ENCODE results near the gene ARSJ. TPM values are rescaled to one million over a fixed set of nuclear protein-coding genes. Genes with fewer than 3 reads are reported as not detected.

The ARSJ gene
- total and polyA plus RNA-seq, 5 donors from 2014 or later: not detected

DNA sequence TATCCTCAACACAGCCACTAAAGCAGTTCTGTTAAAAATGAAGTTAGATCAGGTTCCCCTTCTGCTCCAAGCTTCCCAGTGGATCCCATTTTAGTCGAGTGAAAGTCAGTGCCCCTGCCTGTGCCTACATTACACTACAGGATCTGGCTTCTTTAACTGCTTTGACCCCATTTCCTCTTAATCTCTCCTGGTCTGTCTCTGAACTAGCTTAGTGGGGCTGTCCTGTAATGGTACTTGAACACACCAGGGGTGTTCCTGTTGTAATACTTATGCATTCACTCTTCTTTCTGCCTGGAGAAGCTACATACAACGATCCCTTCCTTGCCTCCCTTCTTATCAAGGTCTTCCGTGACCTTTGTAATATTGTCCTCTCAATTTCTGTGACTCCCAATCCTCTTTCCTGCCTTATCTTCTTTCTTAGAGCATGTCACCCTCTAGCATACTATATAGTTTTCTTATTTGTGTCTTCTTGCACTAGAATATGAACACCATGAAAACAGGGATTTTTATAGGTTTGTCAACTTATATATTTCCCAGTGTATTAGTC lies 16.7 kb downstream of the ARSJ start:
- Histone ChIP-seq H3K9me3 (ENCODE audit: control insufficient read depth in 2 of 2, low read length in 2 of 2) (peaks cover 7% of the 10 kb centered on the region in 2 experiments), H3K4me3 (ENCODE audit: low read depth, low read length) (no peak overlapping the region), H3K27ac (ENCODE audit: insufficient read depth, low read length, poor library complexity, severe bottlenecking) (no peak overlapping the region), H3K36me3 (ENCODE audit: control insufficient read depth, insufficient read depth, low read length) (no peaks in the 10 kb centered on the region), H3K4me1 (ENCODE audit: control insufficient read depth, insufficient read depth, low read length, poor library complexity, severe bottlenecking) (no peaks in the 10 kb centered on the region), H3K27me3 (ENCODE audit: control insufficient read depth, insufficient read depth, low read length) (peaks cover 5% of the 10 kb centered on the region)
- ATAC-seq (ENCODE audit: low read depth in 2 of 2): no peak
- Mint-ChIP-seq H3K27me3 (peaks cover 5% of the 10 kb centered on the region), H3K4me3 (no peak overlapping the region), H3K9me3 (peaks cover 0 to 11% (median 2%) of the 10 kb centered on the region in 7 donors), H3K4me1 (no peaks in the 10 kb centered on the region), H3K36me3 (no peaks in the 10 kb centered on the region), H3K27ac (peak overlapping the region in 1 of 3 donors; percentile 50)
- no peak for DNase-seq

DNA sequence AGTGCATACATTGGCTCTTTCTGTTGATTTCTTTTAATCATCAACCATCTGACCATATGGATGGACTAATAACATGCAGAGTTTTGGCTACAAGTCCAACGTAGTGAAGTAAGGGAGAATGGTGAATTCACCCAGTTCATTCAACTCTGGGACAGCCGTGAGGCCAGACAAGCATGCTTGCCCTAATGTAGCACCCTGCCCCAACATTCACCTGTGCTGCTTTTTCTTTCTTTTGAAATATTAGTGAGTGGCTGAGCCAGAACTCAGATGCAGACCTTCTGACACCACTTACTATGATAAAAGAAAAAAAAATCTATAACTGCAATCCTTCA lies 17.5 kb downstream of the ARSJ start:
- Histone ChIP-seq H3K27ac (ENCODE audit: insufficient read depth, low read length, poor library complexity, severe bottlenecking) (no peak overlapping the region), H3K27me3 (ENCODE audit: control insufficient read depth, insufficient read depth, low read length) (peaks cover 5% of the 10 kb centered on the region), H3K9me3 (ENCODE audit: control insufficient read depth in 2 of 2, low read length in 2 of 2) (peaks cover 7% of the 10 kb centered on the region in 2 experiments), H3K4me3 (ENCODE audit: low read depth, low read length) (no peak overlapping the region), H3K36me3 (ENCODE audit: control insufficient read depth, insufficient read depth, low read length) (no peaks in the 10 kb centered on the region), H3K4me1 (ENCODE audit: control insufficient read depth, insufficient read depth, low read length, poor library complexity, severe bottlenecking) (no peaks in the 10 kb centered on the region)
- peaks cover 0 to 11% (median 2%) of the 10 kb centered on the region in 7 donors for H3K9me3 Mint-ChIP-seq
- ATAC-seq (ENCODE audit: low read depth in 2 of 2): no peak
- H3K27ac Mint-ChIP-seq: no peak overlapping the region
- no peak overlapping the region for H3K4me3 Mint-ChIP-seq
- peaks cover 5% of the 10 kb centered on the region for H3K27me3 Mint-ChIP-seq
- no peaks in the 10 kb centered on the region for H3K36me3 Mint-ChIP-seq
- H3K4me1 Mint-ChIP-seq: no peaks in the 10 kb centered on the region
- no peak for DNase-seq

DNA sequence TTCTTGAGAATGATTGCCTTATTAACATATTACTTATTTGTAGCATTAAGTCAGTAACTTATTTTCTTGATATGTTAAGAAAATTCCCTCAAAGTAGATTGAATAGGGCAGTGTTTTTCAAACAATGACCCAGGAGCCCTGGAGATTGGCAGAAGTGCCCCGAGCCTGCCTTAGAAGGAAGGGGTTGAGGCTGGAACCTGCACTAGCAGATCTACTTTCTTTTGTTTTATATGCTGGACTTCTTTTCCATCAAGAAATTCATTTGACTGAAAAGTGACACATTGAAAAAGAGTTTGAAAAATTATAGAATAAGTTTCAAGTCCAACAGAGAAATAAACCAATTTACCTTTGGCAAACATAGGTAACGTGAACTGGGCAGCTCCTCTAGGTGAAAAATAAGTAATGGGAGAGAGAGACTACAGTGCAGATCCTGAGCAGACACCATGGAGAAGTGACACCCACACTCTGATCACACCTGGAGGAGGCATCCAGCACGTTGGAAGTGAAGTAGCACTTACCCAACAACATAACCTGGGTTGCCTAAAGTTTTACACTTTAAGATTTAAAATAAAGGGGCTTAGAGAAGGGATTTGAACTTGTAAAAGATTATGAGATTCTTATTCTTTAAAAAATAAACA lies 18.6 kb downstream of the ARSJ start:
- H3K36me3 ChIP-seq (ENCODE audit: control insufficient read depth, insufficient read depth, low read length): no peaks in the 10 kb centered on the region
- no peak overlapping the region for H3K27ac Mint-ChIP-seq
- no peaks in the 10 kb centered on the region for H3K4me1 ChIP-seq (ENCODE audit: control insufficient read depth, insufficient read depth, low read length, poor library complexity, severe bottlenecking)
- ATAC-seq (ENCODE audit: low read depth in 2 of 2): no peak
- peaks cover 0 to 11% (median 2%) of the 10 kb centered on the region in 7 donors for H3K9me3 Mint-ChIP-seq
- H3K27ac ChIP-seq (ENCODE audit: insufficient read depth, low read length, poor library complexity, severe bottlenecking): no peak overlapping the region
- H3K4me1 Mint-ChIP-seq: no peaks in the 10 kb centered on the region
- no peak for DNase-seq
- H3K27me3 ChIP-seq (ENCODE audit: control insufficient read depth, insufficient read depth, low read length): peaks cover 6% of the 10 kb centered on the region
- no peaks in the 10 kb centered on the region for H3K36me3 Mint-ChIP-seq
- peaks cover 7% of the 10 kb centered on the region in 2 experiments for H3K9me3 ChIP-seq (ENCODE audit: control insufficient read depth in 2 of 2, low read length in 2 of 2)
- no peak overlapping the region for H3K4me3 ChIP-seq (ENCODE audit: low read depth, low read length)
- no peak overlapping the region for H3K4me3 Mint-ChIP-seq
- peaks cover 5% of the 10 kb centered on the region for H3K27me3 Mint-ChIP-seq

DNA sequence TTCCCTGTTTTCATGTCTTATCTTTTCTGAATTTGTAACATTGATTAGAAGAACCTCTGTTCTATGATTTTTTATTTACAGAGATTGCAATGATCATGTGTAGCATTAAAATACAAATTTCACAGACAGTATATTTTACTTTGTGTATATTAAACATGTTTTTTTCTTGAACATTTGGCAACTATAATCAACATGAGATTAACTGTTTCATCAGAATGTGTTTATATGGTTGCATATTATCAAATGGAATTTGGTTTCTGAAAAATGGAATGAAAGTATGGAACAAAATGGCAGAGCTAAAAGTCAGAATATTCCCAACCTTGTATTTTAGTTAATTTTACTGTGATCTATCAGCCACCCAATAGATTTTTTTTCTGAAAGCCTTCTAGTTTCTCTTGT lies 19.9 kb downstream of the ARSJ start:
- Mint-ChIP-seq H3K27me3 (peaks cover 5% of the 10 kb centered on the region), H3K27ac (no peak overlapping the region), H3K4me1 (no peaks in the 10 kb centered on the region), H3K4me3 (no peak overlapping the region), H3K36me3 (no peaks in the 10 kb centered on the region), H3K9me3 (peaks cover 0 to 11% (median 2%) of the 10 kb centered on the region in 7 donors)
- no peak for DNase-seq
- no peaks in the 10 kb centered on the region for H3K36me3 ChIP-seq (ENCODE audit: control insufficient read depth, insufficient read depth, low read length)
- no peak for ATAC-seq (ENCODE audit: low read depth in 2 of 2)
- H3K9me3 ChIP-seq (ENCODE audit: control insufficient read depth in 2 of 2, low read length in 2 of 2): peaks cover 7% of the 10 kb centered on the region in 2 experiments
- peaks cover 11% of the 10 kb centered on the region for H3K27me3 ChIP-seq (ENCODE audit: control insufficient read depth, insufficient read depth, low read length)
- no peak overlapping the region for H3K27ac ChIP-seq (ENCODE audit: insufficient read depth, low read length, poor library complexity, severe bottlenecking)
- H3K4me1 ChIP-seq (ENCODE audit: control insufficient read depth, insufficient read depth, low read length, poor library complexity, severe bottlenecking): no peaks in the 10 kb centered on the region
- H3K4me3 ChIP-seq (ENCODE audit: low read depth, low read length): no peak overlapping the region

DNA sequence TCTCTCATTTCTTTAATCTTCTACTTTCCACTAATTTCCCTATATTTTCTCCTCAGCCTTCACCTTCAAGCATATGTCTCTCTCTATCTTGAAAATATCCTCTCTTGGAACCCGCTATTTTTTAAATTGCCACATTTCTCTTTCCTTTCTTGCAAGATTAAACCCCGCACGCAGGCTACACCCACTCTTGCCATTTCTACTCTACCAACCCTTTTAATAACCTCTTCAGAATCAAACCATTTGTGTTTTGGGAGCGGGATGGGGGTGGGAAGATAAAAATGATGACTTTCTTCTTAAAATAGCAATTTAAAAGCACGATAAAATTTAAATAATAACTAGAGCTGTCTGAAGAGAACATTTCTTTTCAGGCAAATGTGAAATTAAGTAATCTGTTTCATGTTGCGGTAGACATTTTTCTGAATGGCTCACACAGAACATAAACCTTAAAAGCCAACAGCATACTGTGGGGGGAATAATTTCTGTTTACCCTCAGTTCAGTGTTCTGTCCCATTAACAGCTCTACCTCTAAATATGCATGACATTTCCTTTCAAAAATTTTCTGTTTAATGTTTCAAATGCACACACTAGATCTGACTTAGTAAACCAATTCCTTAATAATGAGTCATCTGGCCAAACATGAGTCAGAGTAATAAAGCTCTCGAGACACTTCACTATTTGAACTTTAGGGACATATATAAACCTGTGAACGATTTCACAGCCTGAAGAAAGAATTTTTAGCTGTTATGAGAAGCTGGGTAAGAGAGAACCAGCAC lies 20.5 kb downstream of the ARSJ start:
- no peaks in the 10 kb centered on the region for H3K4me1 Mint-ChIP-seq
- DNase-seq: no peak
- Histone ChIP-seq H3K9me3 (ENCODE audit: control insufficient read depth in 2 of 2, low read length in 2 of 2) (peaks cover 7% of the 10 kb centered on the region in 2 experiments), H3K4me3 (ENCODE audit: low read depth, low read length) (no peak overlapping the region), H3K4me1 (ENCODE audit: control insufficient read depth, insufficient read depth, low read length, poor library complexity, severe bottlenecking) (no peaks in the 10 kb centered on the region), H3K27ac (ENCODE audit: insufficient read depth, low read length, poor library complexity, severe bottlenecking) (no peak overlapping the region), H3K27me3 (ENCODE audit: control insufficient read depth, insufficient read depth, low read length) (peaks cover 13% of the 10 kb centered on the region), H3K36me3 (ENCODE audit: control insufficient read depth, insufficient read depth, low read length) (no peaks in the 10 kb centered on the region)
- no peak overlapping the region for H3K4me3 Mint-ChIP-seq
- H3K9me3 Mint-ChIP-seq: peaks cover 0 to 11% (median 2%) of the 10 kb centered on the region in 7 donors
- H3K27me3 Mint-ChIP-seq: peaks cover 5% of the 10 kb centered on the region
- no peaks in the 10 kb centered on the region for H3K36me3 Mint-ChIP-seq
- peak in 1 of 2 donors; percentile 28 for ATAC-seq (ENCODE audit: low read depth in 2 of 2)
- no peak overlapping the region for H3K27ac Mint-ChIP-seq

DNA sequence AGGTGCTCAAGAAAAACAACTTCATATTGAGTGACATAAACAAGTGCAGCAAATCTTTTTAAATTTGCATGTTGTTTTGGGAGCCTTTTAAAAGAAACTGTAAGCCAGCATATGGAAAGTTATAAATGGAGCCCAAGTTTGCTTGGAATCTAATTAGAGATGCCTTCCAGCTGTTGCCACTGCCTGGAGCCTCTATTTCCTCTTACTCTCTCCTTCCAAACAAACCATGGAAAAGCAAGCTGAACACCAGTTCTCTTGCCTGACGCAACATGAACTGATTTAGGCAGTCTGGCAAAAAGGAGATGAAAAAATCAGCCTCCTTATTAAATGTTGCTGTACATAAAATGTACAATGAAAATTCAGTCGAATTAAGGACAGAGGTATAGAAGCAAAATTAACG lies 21.5 kb downstream of the ARSJ start:
- H3K4me3 Mint-ChIP-seq: no peak overlapping the region
- peaks cover under 1 to 3% of the 10 kb centered on the region in 2 experiments for H3K9me3 ChIP-seq (ENCODE audit: control insufficient read depth in 2 of 2, low read length in 2 of 2)
- H3K27me3 ChIP-seq (ENCODE audit: control insufficient read depth, insufficient read depth, low read length): peaks cover 16% of the 10 kb centered on the region
- peaks cover 7% of the 10 kb centered on the region for H3K27me3 Mint-ChIP-seq
- no peak overlapping the region for H3K27ac ChIP-seq (ENCODE audit: insufficient read depth, low read length, poor library complexity, severe bottlenecking)
- no peaks in the 10 kb centered on the region for H3K4me1 Mint-ChIP-seq
- H3K4me1 ChIP-seq (ENCODE audit: control insufficient read depth, insufficient read depth, low read length, poor library complexity, severe bottlenecking): no peaks in the 10 kb centered on the region
- ATAC-seq (ENCODE audit: low read depth in 2 of 2) (no peak), DNase-seq (no peak)
- no peak overlapping the region for H3K4me3 ChIP-seq (ENCODE audit: low read depth, low read length)
- no peaks in the 10 kb centered on the region for H3K36me3 ChIP-seq (ENCODE audit: control insufficient read depth, insufficient read depth, low read length)
- no peak overlapping the region for H3K27ac Mint-ChIP-seq
- H3K36me3 Mint-ChIP-seq: no peaks in the 10 kb centered on the region
- H3K9me3 Mint-ChIP-seq: peaks cover 0 to 5% (median 0%) of the 10 kb centered on the region in 7 donors

DNA sequence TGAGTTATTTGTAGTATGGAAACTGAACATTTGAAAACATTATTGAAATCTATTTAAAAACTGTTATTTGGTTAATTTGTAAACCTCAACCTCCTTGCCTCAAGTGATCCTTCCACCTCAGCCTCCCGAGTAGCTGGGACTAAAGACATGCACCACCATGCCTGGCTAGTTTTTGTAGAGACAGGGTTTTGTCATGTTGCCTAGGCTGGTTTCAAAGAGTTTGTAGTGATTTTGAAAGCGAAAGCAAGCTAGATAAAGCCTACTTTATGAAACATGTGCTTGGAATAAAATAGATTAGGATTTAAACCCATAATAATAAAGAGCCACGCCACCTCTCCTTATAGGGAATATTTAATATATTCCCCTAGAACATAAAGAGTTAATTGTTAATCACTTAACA lies 23.5 kb downstream of the ARSJ start:
- Mint-ChIP-seq H3K27me3 (peaks cover 16% of the 10 kb centered on the region), H3K27ac (no peak overlapping the region), H3K4me1 (peaks cover 0 to 6% (median 2%) of the 10 kb centered on the region in 4 donors), H3K36me3 (no peaks in the 10 kb centered on the region), H3K4me3 (no peak overlapping the region), H3K9me3 (no peaks in the 10 kb centered on the region)
- H3K4me3 ChIP-seq (ENCODE audit: low read depth, low read length): no peak overlapping the region
- DNase-seq: peak in 1 of 3 donors; percentile 8
- no peak overlapping the region for H3K27ac ChIP-seq (ENCODE audit: insufficient read depth, low read length, poor library complexity, severe bottlenecking)
- no peaks in the 10 kb centered on the region for H3K36me3 ChIP-seq (ENCODE audit: control insufficient read depth, insufficient read depth, low read length)
- peaks cover 17% of the 10 kb centered on the region for H3K27me3 ChIP-seq (ENCODE audit: control insufficient read depth, insufficient read depth, low read length)
- no peaks in the 10 kb centered on the region for H3K4me1 ChIP-seq (ENCODE audit: control insufficient read depth, insufficient read depth, low read length, poor library complexity, severe bottlenecking)
- no peaks in the 10 kb centered on the region for H3K9me3 ChIP-seq (ENCODE audit: control insufficient read depth in 2 of 2, low read length in 2 of 2)
- no peak for ATAC-seq (ENCODE audit: low read depth in 2 of 2)

Measured in CD4-positive, CD25-positive, alpha-beta regulatory T cell (primary cell).